Trophoblast cell (in vitro differentiated cells and primary cell): ENCODE results near the gene BRF1.
A peak's percentile ranks its signal among the peaks of the same experiment; 100 is the strongest.

Experiments used
- DNase-seq, 2 donors: peaks; one replicate each; pipeline ENCODE4 v3.0.0-alpha.2; 2016
- H2AFZ ChIP-seq: 2 replicates; pipeline ENCODE4 v1.6.1; 2013; ENCODE audit warnings: low read length, moderate library complexity, mild to moderate bottlenecking; ENCODE audit not compliant: insufficient read depth, poor library complexity
- H2AK5ac ChIP-seq: 2 replicates; pipeline ENCODE4 v1.6.1; 2013; ENCODE audit warnings: mild to moderate bottlenecking, low read length
- H2BK120ac ChIP-seq: 2 replicates; pipeline ENCODE4 v1.6.1; 2013; ENCODE audit warnings: low read length, mild to moderate bottlenecking, moderate library complexity; ENCODE audit not compliant: insufficient read depth, poor library complexity
- H2BK12ac ChIP-seq: 2 replicates; pipeline ENCODE4 v1.6.1; 2013; ENCODE audit warnings: mild to moderate bottlenecking, low read length, moderate library complexity
- H2BK5ac ChIP-seq: 2 replicates; pipeline ENCODE4 v1.6.1; 2013; ENCODE audit warnings: low read length, low read depth, moderate library complexity, mild to moderate bottlenecking; ENCODE audit not compliant: poor library complexity
- H3K14ac ChIP-seq: 2 replicates; pipeline ENCODE4 v1.6.1; 2013; ENCODE audit warnings: mild to moderate bottlenecking, low read length
- H3K18ac ChIP-seq: 2 replicates; pipeline ENCODE4 v1.6.1; 2013; ENCODE audit warnings: mild to moderate bottlenecking, low read length
- H3K23ac ChIP-seq: 2 replicates; pipeline ENCODE4 v1.6.1; 2013; ENCODE audit warnings: low read length
- H3K27ac ChIP-seq: 2 replicates; pipeline ENCODE4 v1.5.1; 2013; ENCODE audit warnings: low read depth, mild to moderate bottlenecking, inconsistent platforms, low read length, moderate library complexity
- H3K27me3 ChIP-seq: 2 replicates; pipeline ENCODE4 v1.6.1; 2013; ENCODE audit warnings: inconsistent platforms, mild to moderate bottlenecking, low read length, moderate library complexity; ENCODE audit not compliant: insufficient read depth
- H3K36me3 ChIP-seq, 2 experiments: 1 replicate in 1 of 2; 2 replicates in 1 of 2; pipeline ENCODE4 v1.6.1; 2013; ENCODE audit warnings: low read length in 2 of 2, mild to moderate bottlenecking in 2 of 2, moderate library complexity in 1 of 2; ENCODE audit not compliant: insufficient read depth in 2 of 2, control insufficient read depth in 1 of 2
- H3K4ac ChIP-seq: 2 replicates; pipeline ENCODE4 v1.6.1; 2013; ENCODE audit warnings: low read depth, mild to moderate bottlenecking, low read length, moderate library complexity
- H3K4me1 ChIP-seq, 2 experiments: 1 replicate in 1 of 2; 2 replicates in 1 of 2; pipeline ENCODE4 v1.6.1; 2013; ENCODE audit warnings: low read length in 2 of 2, mild to moderate bottlenecking in 2 of 2, moderate library complexity in 1 of 2; ENCODE audit not compliant: insufficient read depth in 2 of 2, control insufficient read depth in 1 of 2
- H3K4me2 ChIP-seq: 2 replicates; pipeline ENCODE4 v1.6.1; 2013; ENCODE audit warnings: inconsistent platforms, mild to moderate bottlenecking, low read length, moderate library complexity
- H3K4me3 ChIP-seq: 2 replicates; pipeline ENCODE4 v1.5.1; 2013; ENCODE audit warnings: mild to moderate bottlenecking, low read depth, low read length, inconsistent platforms
- H3K79me1 ChIP-seq: one replicate; pipeline ENCODE4 v1.6.1; 2013; ENCODE audit warnings: low read length
- H3K79me2 ChIP-seq: 2 replicates; pipeline ENCODE4 v1.6.1; 2013; ENCODE audit warnings: low read length, mild to moderate bottlenecking; ENCODE audit not compliant: control insufficient read depth, insufficient read depth, poor library complexity
- H3K9ac ChIP-seq: 2 replicates; pipeline ENCODE4 v1.6.1; 2013; ENCODE audit warnings: mild to moderate bottlenecking, low read length
- H3K9me3 ChIP-seq: 2 replicates; pipeline ENCODE4 v1.6.1; 2013; ENCODE audit warnings: low read depth, mild to moderate bottlenecking, control low read depth, inconsistent platforms, low read length; ENCODE audit not compliant: insufficient read depth
- H4K12ac ChIP-seq: 2 replicates; pipeline ENCODE4 v1.6.1; 2013; ENCODE audit warnings: low read depth, mild to moderate bottlenecking, low read length, moderate library complexity
- H4K8ac ChIP-seq: 2 replicates; pipeline ENCODE4 v1.6.1; 2013; ENCODE audit warnings: low read depth, mild to moderate bottlenecking, low read length, moderate library complexity
- H4K91ac ChIP-seq: one replicate; pipeline ENCODE4 v1.6.1; 2013; ENCODE audit warnings: low read depth, mild to moderate bottlenecking, low read length, moderate library complexity
- WGBS: extraction: QIAGEN DNeasy Blood & Tissue Kit; methylation state at CpG from one replicate; pipeline ENCODE4 v1.1.7; 2013; ENCODE audit warnings: missing lambda C conversion rate; ENCODE audit not compliant: insufficient read length, insufficient coverage; ENCODE audit errors: extremely low coverage; 5-methylcytosine and 5-hydroxymethylcytosine counted together

BRF1 gene

DNA sequence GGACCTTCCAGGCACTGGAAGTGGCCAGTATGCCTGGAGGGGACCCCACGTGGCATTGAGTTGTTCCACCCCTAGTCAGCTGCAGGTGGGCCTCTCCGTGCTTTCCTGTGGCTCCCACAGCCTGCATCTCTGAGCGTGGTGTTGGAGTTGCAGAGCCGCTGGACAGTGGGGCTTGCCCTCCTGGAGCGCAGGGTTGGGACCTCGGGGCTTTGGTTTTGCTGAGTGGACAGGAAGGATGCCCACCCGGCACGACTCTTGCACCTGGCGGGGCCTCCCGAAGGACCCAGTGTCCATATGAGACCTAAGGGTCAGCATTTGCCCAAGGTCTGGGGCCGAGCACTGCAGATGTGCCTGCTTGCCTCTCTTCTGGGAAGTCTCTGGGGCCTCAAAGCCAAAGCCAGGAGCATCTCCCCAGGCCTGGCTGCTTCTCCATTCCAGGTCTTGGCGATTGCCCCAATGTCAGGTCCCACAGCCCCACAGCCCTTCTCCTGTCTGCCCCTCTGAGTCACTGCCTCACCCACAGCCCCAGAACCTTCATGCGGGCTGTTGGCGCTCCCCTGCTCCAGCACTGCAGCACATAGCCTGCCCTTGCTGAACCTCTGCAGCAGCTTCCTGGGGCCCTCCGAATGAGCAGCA is 15.3 kb upstream of the BRF1 start:
- Histone ChIP-seq H3K4me3 (no peak overlapping the region), H2BK120ac (no peak overlapping the region), H3K4me1 (peaks cover 18 to 20% of the 10 kb centered on the region in 2 experiments), H4K8ac (no peak overlapping the region), H3K4ac (peak overlapping the region; percentile 44), H3K27me3 (no peaks in the 10 kb centered on the region), H3K9me3 (peaks cover 1% of the 10 kb centered on the region), H3K36me3 (no peaks in the 10 kb centered on the region), H2BK5ac (no peak overlapping the region), H4K12ac (peak overlapping the region; percentile 19), H3K18ac (peak overlapping the region; percentile 8), H3K14ac (no peak overlapping the region), H3K27ac (no peak overlapping the region), H2AK5ac (no peak overlapping the region), H4K91ac (no peak overlapping the region), H3K4me2 (peak overlapping the region; percentile 79), H3K79me1 (peaks cover 7% of the 10 kb centered on the region), H2BK12ac (no peak overlapping the region), H2AFZ (no peak overlapping the region), H3K9ac (no peak overlapping the region), H3K79me2 (peaks cover 8% of the 10 kb centered on the region), H3K23ac (no peak overlapping the region)
- peak; percentile 56 to 70 for DNase-seq
- no CpG with 5 or more reads among the region's 15 CpGs for WGBS

- peak in 1 of 2 donors; percentile 51 for DNase-seq
- Histone ChIP-seq H2BK12ac (no peak overlapping the region), H3K18ac (peak overlapping the region; percentile 79), H3K4me3 (peak overlapping the region; percentile 82), H2BK120ac (no peak overlapping the region), H4K8ac (peak overlapping the region; percentile 65), H3K4ac (peak overlapping the region; percentile 61), H2AFZ (peak overlapping the region; percentile 77), H3K9ac (peak overlapping the region; percentile 8), H3K23ac (no peak overlapping the region), H3K4me2 (peak overlapping the region; percentile 79), H3K79me2 (peaks cover 8% of the 10 kb centered on the region), H3K36me3 (no peaks in the 10 kb centered on the region), H3K27me3 (no peaks in the 10 kb centered on the region), H3K79me1 (peaks cover 7% of the 10 kb centered on the region), H4K91ac (no peak overlapping the region), H2BK5ac (no peak overlapping the region), H3K9me3 (peaks cover 1% of the 10 kb centered on the region), H3K14ac (no peak overlapping the region), H3K27ac (no peak overlapping the region), H3K4me1 (peaks cover 18 to 20% of the 10 kb centered on the region in 2 experiments), H2AK5ac (no peak overlapping the region), H4K12ac (peak overlapping the region; percentile 64)
- no CpG with 5 or more reads among the region's 54 CpGs for WGBS
Observed at GRCh38 chr14:105315211-105315721, 14.5 kb upstream of the BRF1 start.

GRCh38 chr14:105314287-105315200 is 13.7 kb upstream of the BRF1 start, which contains the start of gene PACS2:
Gene PACS2, plus strand, starts transcription at chr14:105314748. Its CDS starts 171 bp downstream, at chr14:105314919.
- Histone ChIP-seq H3K14ac (peak within 1 kb of the TSS; percentile 95), H2BK120ac (peak within 1 kb of the TSS; percentile 39), H3K4ac (peak within 1 kb of the TSS; percentile 83), H3K9me3 (peaks cover 1% of the 10 kb centered on the region), H3K27me3 (no peaks in the 10 kb centered on the region), H4K8ac (peak within 1 kb of the TSS; percentile 99), H3K36me3 (no peaks in the 10 kb centered on the region), H3K18ac (peak within 1 kb of the TSS; percentile 81), H3K4me3 (peak within 1 kb of the TSS; percentile 82), H3K79me2 (peaks cover 8% of the 10 kb centered on the region), H2BK5ac (peak within 1 kb of the TSS; percentile 50), H2BK12ac (no peak within 1 kb of the TSS), H3K27ac (peak within 1 kb of the TSS; percentile 14), H3K4me1 (peaks cover 18 to 20% of the 10 kb centered on the region in 2 experiments), H2AK5ac (peak within 1 kb of the TSS; percentile 55), H3K9ac (peak within 1 kb of the TSS; percentile 82), H4K91ac (peak within 1 kb of the TSS; percentile 93), H3K23ac (no peak within 1 kb of the TSS), H3K79me1 (peaks cover 7% of the 10 kb centered on the region), H4K12ac (peak within 1 kb of the TSS; percentile 88), H3K4me2 (peak within 1 kb of the TSS; percentile 91), H2AFZ (peak within 1 kb of the TSS; percentile 94)
- WGBS = no CpG with 5 or more reads among the region's 163 CpGs
- peak; percentile 67 to 94 for DNase-seq
